NCI-H2171 (cell line): ENCODE measurements around the gene TXNDC12.
"Not testable (repeated sequence)": the region's sequence is repeated elsewhere in the genome, so short reads cannot be mapped to it uniquely, and the experiment has no call there.

Experiments used
- DNase-seq: peaks from one replicate; lab custom pipeline; 2025; lab: John Stamatoyannopoulos, UW

The TXNDC12 gene

GRCh38 chr1:52055066-52055865 lies at the start of gene TXNDC12:
Gene TXNDC12 (minus strand): TSS chr1:52055191. CDS start chr1:52055096, 95 bp downstream.
- peak; percentile 83 for DNase-seq

GRCh38 chr1:52102336-52103013 lies 47.5 kb upstream of the TXNDC12 start:
- no peak for DNase-seq

- no peak for DNase-seq
Observed at GRCh38 chr1:52098139-52098871, 43.3 kb upstream of the TXNDC12 start.

- DNase-seq: no peak
Observed at GRCh38 chr1:52096216-52096615, 41.2 kb upstream of the TXNDC12 start.

GRCh38 chr1:52094300-52094699 lies 39.3 kb upstream of the TXNDC12 start:
- not testable (repeated sequence) for DNase-seq

GRCh38 chr1:52087892-52088291 lies 32.9 kb upstream of the TXNDC12 start:
- DNase-seq: not testable (repeated sequence)

GRCh38 chr1:52080014-52080415 lies 25.0 kb upstream of the TXNDC12 start:
- DNase-seq: no peak

- DNase-seq: not testable (repeated sequence)
Observed at GRCh38 chr1:52077277-52077676, 22.3 kb upstream of the TXNDC12 start.

GRCh38 chr1:52072291-52072690 lies 17.3 kb upstream of the TXNDC12 start:
- no peak for DNase-seq

GRCh38 chr1:52070704-52071103 lies 15.7 kb upstream of the TXNDC12 start:
- no peak for DNase-seq

- no peak for DNase-seq
Observed at GRCh38 chr1:52063192-52063591, 8.2 kb upstream of the TXNDC12 start.

GRCh38 chr1:52060822-52061221 lies 5.8 kb upstream of the TXNDC12 start:
- DNase-seq: no peak

GRCh38 chr1:52059888-52060287 lies 4.9 kb upstream of the TXNDC12 start:
- no peak for DNase-seq

GRCh38 chr1:52059321-52059720 lies 4.3 kb upstream of the TXNDC12 start:
- no peak for DNase-seq

GRCh38 chr1:52057876-52058415 lies 3.0 kb upstream of the TXNDC12 start:
- no peak for DNase-seq

- no peak for DNase-seq
Observed at GRCh38 chr1:52057255-52057654, 2.3 kb upstream of the TXNDC12 start.

GRCh38 chr1:52056937-52057231 lies 1.9 kb upstream of the TXNDC12 start:
- DNase-seq: no peak

GRCh38 chr1:52056163-52056936 lies 1.4 kb upstream of the TXNDC12 start, which contains the start of gene BTF3L4:
Gene BTF3L4 (plus strand): TSS chr1:52056295. CDS start chr1:52059848, 3,553 bp downstream.
- peak; percentile 94 for DNase-seq

- DNase-seq: no peak
Observed at GRCh38 chr1:52055866-52056162, 823 bp upstream of the TXNDC12 start.

GRCh38 chr1:52054496-52055065 lies 410 bp downstream of the TXNDC12 start:
- DNase-seq: no peak

GRCh38 chr1:52053862-52054261 lies 1.1 kb downstream of the TXNDC12 start:
- DNase-seq: no peak

- DNase-seq: not testable (repeated sequence)
Observed at GRCh38 chr1:52049337-52049736, 5.7 kb downstream of the TXNDC12 start.
